Measurements from ENCODE around the gene NT5DC2.
"Not testable (repeated sequence)": the region's sequence is repeated elsewhere in the genome, so short reads cannot be mapped to it uniquely, and the experiment has no call there.

Gene NT5DC2

GRCh38 chr3:52527732-52528585 lies 5.7 kb downstream of the NT5DC2 start:
- Histone ChIP-seq H3K36me3 (ENCODE audit: insufficient read depth, low read length) (no peaks in the 10 kb centered on the region), H3K4me3 (ENCODE audit: low read length, poor library complexity, severe bottlenecking) (no peak overlapping the region), H3K9ac (ENCODE audit: low read depth, low read length, poor library complexity, severe bottlenecking) (no peak overlapping the region), H3K4me2 (ENCODE audit: low read depth, low read length, poor library complexity, severe bottlenecking) (no peak overlapping the region), H3K4me1 (ENCODE audit: insufficient read depth, low read length, poor library complexity, severe bottlenecking) (no peaks in the 10 kb centered on the region), H3K27me3 (ENCODE audit: insufficient read depth, low read length, poor library complexity, severe bottlenecking) (no peaks in the 10 kb centered on the region), H3K9me3 (ENCODE audit: insufficient read depth, low read depth, low read length) (no peaks in the 10 kb centered on the region), H3K9me2 (replicated peaks; ENCODE audit: low read depth, low read length) (no peaks in the 10 kb centered on the region), H3K79me2 (ENCODE audit: insufficient read depth, low read length) (no peaks in the 10 kb centered on the region), H4K20me1 (ENCODE audit: insufficient read depth, low read length, poor library complexity, severe bottlenecking) (no peaks in the 10 kb centered on the region), H2AFZ (ENCODE audit: low read length) (no peak overlapping the region), H3F3A (ENCODE audit: low read depth) (no peaks in the 10 kb centered on the region)
- TF ChIP-seq CTCF (conservative IDR thresholded peaks at IDR 0.05; ENCODE audit: low read length) (no peak), EZH2phosphoT487 (IDR thresholded peaks at IDR 0.05; ENCODE audit: borderline replicate concordance) (no peak)

GRCh38 chr3:52527039-52527731 lies 6.5 kb downstream of the NT5DC2 start:
- no peaks in the 10 kb centered on the region for H3F3A ChIP-seq (ENCODE audit: low read depth)
- H3K9me3 ChIP-seq (ENCODE audit: insufficient read depth, low read depth, low read length) = no peaks in the 10 kb centered on the region
- H3K9ac ChIP-seq (ENCODE audit: low read depth, low read length, poor library complexity, severe bottlenecking) = no peak overlapping the region
- H3K36me3 ChIP-seq (ENCODE audit: insufficient read depth, low read length) = no peaks in the 10 kb centered on the region
- H3K79me2 ChIP-seq (ENCODE audit: insufficient read depth, low read length) = no peaks in the 10 kb centered on the region
- no peak overlapping the region for H3K4me2 ChIP-seq (ENCODE audit: low read depth, low read length, poor library complexity, severe bottlenecking)
- H4K20me1 ChIP-seq (ENCODE audit: insufficient read depth, low read length, poor library complexity, severe bottlenecking) = no peaks in the 10 kb centered on the region
- H3K4me1 ChIP-seq (ENCODE audit: insufficient read depth, low read length, poor library complexity, severe bottlenecking) = no peaks in the 10 kb centered on the region
- H3K27me3 ChIP-seq (ENCODE audit: insufficient read depth, low read length, poor library complexity, severe bottlenecking) = no peaks in the 10 kb centered on the region
- H2AFZ ChIP-seq (ENCODE audit: low read length) = no peak overlapping the region
- TF ChIP-seq CTCF (conservative IDR thresholded peaks at IDR 0.05; ENCODE audit: low read length) (no peak), EZH2phosphoT487 (IDR thresholded peaks at IDR 0.05; ENCODE audit: borderline replicate concordance) (no peak)
- H3K4me3 ChIP-seq (ENCODE audit: low read length, poor library complexity, severe bottlenecking) = no peak overlapping the region
- no peaks in the 10 kb centered on the region for H3K9me2 ChIP-seq (replicated peaks; ENCODE audit: low read depth, low read length)

GRCh38 chr3:52526671-52527038 lies 7.0 kb downstream of the NT5DC2 start:
- H3K9ac ChIP-seq (ENCODE audit: low read depth, low read length, poor library complexity, severe bottlenecking); H3K4me2 ChIP-seq (ENCODE audit: low read depth, low read length, poor library complexity, severe bottlenecking); H3K27me3 ChIP-seq (ENCODE audit: insufficient read depth, low read length, poor library complexity, severe bottlenecking); H3F3A ChIP-seq (ENCODE audit: low read depth); H3K4me1 ChIP-seq (ENCODE audit: insufficient read depth, low read length, poor library complexity, severe bottlenecking); H3K79me2 ChIP-seq (ENCODE audit: insufficient read depth, low read length); H2AFZ ChIP-seq (ENCODE audit: low read length); H3K9me2 ChIP-seq (replicated peaks; ENCODE audit: low read depth, low read length); H3K36me3 ChIP-seq (ENCODE audit: insufficient read depth, low read length); H3K4me3 ChIP-seq (ENCODE audit: low read length, poor library complexity, severe bottlenecking); H3K9me3 ChIP-seq (ENCODE audit: insufficient read depth, low read depth, low read length); H4K20me1 ChIP-seq (ENCODE audit: insufficient read depth, low read length, poor library complexity, severe bottlenecking): not testable (repeated sequence)

Measured in Loucy (cell line).